HepG2 (cell line): Measurements from ENCODE around the gene RNF11. TPM values are rescaled to one million over a fixed set of nuclear protein-coding genes. Genes with fewer than 3 reads are reported as not detected.

ENCODE experiments used
- ATAC-seq: fragments of 200-7000 bp; cut with Tn5 transposase; 3 replicates; pipeline ENCODE4 v1.9.1; 2020; ENCODE audit warnings: mild to moderate bottlenecking, moderate library complexity
- BruUV-seq: library from RNA; stranded (reverse); fragments of 400-500 nt; replicated peaks from 2 replicates; lab custom pipeline; 2021; lab: Mats Ljungman, UMichigan
- CTCF ChIA-PET: fragments of 300-600 bp; formaldehyde crosslinking; extraction: SDS; loops from one replicate; lab custom pipeline; 2021; ENCODE audit warnings: low total read pairs, inconsistent platforms, low intra/inter-chr PET ratio; lab: Yijun Ruan, JAX
- POLR2A ChIA-PET: fragments of 350-600 bp; sonication (Branson Sonifier 250); formaldehyde crosslinking; loops from one replicate; lab custom pipeline; 2020; ENCODE audit warnings: antibody characterized with exemption, inconsistent platforms; lab: Yijun Ruan, JAX
- DNase-seq: peaks from one replicate; pipeline ENCODE4 v3.0.0-alpha.2; 2015; ENCODE audit warnings: low spot score
- FAIRE-seq: peaks from 3 replicates; lab custom pipeline; 2011; peaks lifted over from hg19 to GRCh38; lab: Jason Lieb, UNC
- H2AFZ ChIP-seq: one replicate; pipeline ENCODE4 v1.6.1; 2011; ENCODE audit warnings: low read length, inconsistent platforms
- H3K27ac ChIP-seq: fragments of 300-600 bp; 3 replicates; pipeline ENCODE4 v1.8.0; 2011; ENCODE audit warnings: mixed run types, mild to moderate bottlenecking, mixed read lengths, low read length, inconsistent platforms; ENCODE audit not compliant: insufficient read depth; ENCODE audit errors: extremely low read length
- H3K27me3 ChIP-seq, 2 experiments: fragments of 200-600 bp in 1 of 2; 2 replicates in 1 of 2; 3 replicates in 1 of 2; pipeline versions ENCODE4 v1.6.0 to v1.8.0; 2011; ENCODE audit warnings: low read length in 2 of 2, mild to moderate bottlenecking in 2 of 2, moderate library complexity in 2 of 2, inconsistent platforms in 1 of 2; ENCODE audit not compliant: insufficient read depth in 2 of 2, control insufficient read depth in 1 of 2
- H3K36me3 ChIP-seq, 2 experiments: fragments of 200-600 bp in 1 of 2; replicated peaks in 1 of 2; 2 replicates in 1 of 2; 3 replicates in 1 of 2; pipeline versions ENCODE4 v1.5.1 to v1.8.0; 2011; ENCODE audit warnings: low read length in 2 of 2, inconsistent platforms in 1 of 2; ENCODE audit not compliant: insufficient read depth in 2 of 2, control insufficient read depth in 1 of 2
- H3K4me1 ChIP-seq: 2 replicates; pipeline ENCODE4 v1.5.1; 2012; ENCODE audit warnings: low read length, inconsistent platforms; ENCODE audit not compliant: insufficient read depth
- H3K4me2 ChIP-seq: 2 replicates; pipeline ENCODE4 v1.6.0; 2011; ENCODE audit warnings: low read depth, low read length, inconsistent platforms
- H3K4me3 ChIP-seq, 3 experiments: fragments of 200-600 bp in 1 of 3; sonication (generic), shearing (Covaris generic) in 1 of 3; replicated peaks in 1 of 3; 2 replicates each; pipeline ENCODE4 v1.5.1; 2011 to 2016; ENCODE audit warnings: low read length in 3 of 3, inconsistent platforms in 2 of 3, low read depth in 2 of 3, mild to moderate bottlenecking in 2 of 3, control low read depth in 1 of 3, mixed read lengths in 1 of 3; ENCODE audit not compliant: insufficient read depth in 1 of 3
- H3K79me2 ChIP-seq: one replicate; pipeline ENCODE4 v1.6.1; 2011; ENCODE audit warnings: low read length, inconsistent platforms; ENCODE audit not compliant: insufficient read depth
- H3K9ac ChIP-seq: 2 replicates; pipeline ENCODE4 v1.6.0; 2011; ENCODE audit warnings: mild to moderate bottlenecking, low read depth, low read length, inconsistent platforms; ENCODE audit not compliant: insufficient read depth
- H3K9me3 ChIP-seq: 2 replicates; pipeline ENCODE4 v1.5.1; 2012; ENCODE audit warnings: mild to moderate bottlenecking, low read length
- H4K20me1 ChIP-seq: 2 replicates; pipeline ENCODE4 v1.6.0; 2011; ENCODE audit warnings: inconsistent platforms, mild to moderate bottlenecking, low read length, moderate library complexity; ENCODE audit not compliant: insufficient read depth
- BHLHE40 ChIP-seq: IDR thresholded peaks from 2 replicates; pipeline ENCODE4 v1.6.1; 2011; ENCODE audit warnings: low read length, improper control_type of control experiment
- GZF1 ChIP-seq: sonication (generic); formaldehyde crosslinking; IDR thresholded peaks from 2 replicates; pipeline ENCODE4 v1.5.1; 2020; ENCODE audit warnings: mild to moderate bottlenecking, missing genetic modification reagents
- IRF2 ChIP-seq: IDR thresholded peaks from 2 replicates; pipeline ENCODE4 v1.6.1; 2018; ENCODE audit warnings: missing genetic modification reagents, missing compliant biosample characterization
- MIER3 ChIP-seq: IDR thresholded peaks from 2 replicates; pipeline ENCODE4 v1.6.1; 2016; ENCODE audit warnings: missing compliant biosample characterization, borderline replicate concordance
- PITX1 ChIP-seq: sonication (generic); formaldehyde crosslinking; IDR thresholded peaks from 2 replicates; pipeline ENCODE4 v1.5.1; 2020; ENCODE audit warnings: mild to moderate bottlenecking, missing genetic modification reagents
- SNAI1 ChIP-seq: sonication (generic); formaldehyde crosslinking; IDR thresholded peaks from 2 replicates; pipeline ENCODE4 v1.5.0; 2020; ENCODE audit warnings: mild to moderate bottlenecking, missing genetic modification reagents, borderline replicate concordance
- SP140L ChIP-seq: sonication (generic); formaldehyde crosslinking; IDR thresholded peaks from 2 replicates; pipeline ENCODE4 v1.4.0; 2020; ENCODE audit warnings: missing genetic modification reagents, borderline replicate concordance
- TGIF2 ChIP-seq: IDR thresholded peaks from 2 replicates; pipeline ENCODE4 v1.6.1; 2016; ENCODE audit warnings: control low read depth, missing compliant biosample characterization
- ZBTB39 ChIP-seq: sonication (generic); formaldehyde crosslinking; IDR thresholded peaks from 2 replicates; pipeline ENCODE4 v1.5.0; 2020; ENCODE audit warnings: missing genetic modification reagents
- ZBTB43 ChIP-seq: sonication (generic); formaldehyde crosslinking; conservative IDR thresholded peaks from 2 replicates; pipeline ENCODE4 v1.4.0; 2020; ENCODE audit warnings: missing genetic modification reagents
- ZFP36L2 ChIP-seq: sonication (generic); formaldehyde crosslinking; IDR thresholded peaks from 2 replicates; pipeline ENCODE4 v1.4.0; 2020; ENCODE audit warnings: missing genetic modification reagents
- ZNF276 ChIP-seq: sonication (generic); formaldehyde crosslinking; IDR thresholded peaks from 2 replicates; pipeline ENCODE4 v1.4.0; 2020; ENCODE audit warnings: mild to moderate bottlenecking, low read depth, missing genetic modification reagents
- WGBS: methylation state at CpG from one replicate; pipeline ENCODE4 v1.1.6; 2017; ENCODE audit warnings: low lambda C conversion rate; 5-methylcytosine and 5-hydroxymethylcytosine counted together
- in situ Hi-C: cut with HindIII; loops from 2 replicates; pipeline ENCODE4 v1.10.0; 2017; ENCODE audit warnings: low pct_unique_long_range_greater_than_20kb; ENCODE audit not compliant: extremely low pct_ligation_motif_present
- intact Hi-C: fragments of 100-400 bp; cut with micrococcal nuclease; formaldehyde crosslinking; loops from one replicate; pipeline ENCODE4 v1.10.0; 2022; ENCODE audit not compliant: unreplicated experiment
- polyA plus RNA-seq, 8 experiments: library from polyadenylated mRNA; depleted of rRNA in 3 of 8; stranded (reverse) in 7 of 8; unstranded in 1 of 8; fragments of >200 nt; fragmentation: Illumina TruSeq in 4 of 8; extraction: Trizol in 4 of 8; gene quantifications; 2 replicates each; pipeline versions ENCODE4 v1.2.1 to v1.2.3, GENCODE V29; 2011 to 2016; ENCODE audit warnings: low read depth in 4 of 8, missing spikeins in 1 of 8, mixed read lengths in 1 of 8; ENCODE audit not compliant: insufficient read depth in 1 of 8
- total RNA-seq, 5 experiments: library from RNA; depleted of rRNA; stranded (reverse); fragments of >200 nt; fragmentation: Illumina TruSeq; extraction: Trizol; gene quantifications; 2 replicates each; pipeline ENCODE4 v1.2.3, GENCODE V29; 2016; ENCODE audit warnings: low read depth in 1 of 5

RNF11 gene
- total and polyA plus RNA-seq, 2 of the 13 experiments (the other 11 are each of a cell fraction or from before 2014, with no cell fraction given): 41.2 to 48.8 TPM

- TF ChIP-seq TGIF2 (CRISPR knock-in tag): no peak
- TF ChIP-seq SP140L (CRISPR knock-in tag): no peak
- TF ChIP-seq IRF2 (CRISPR knock-in tag): no peak
- TF ChIP-seq MIER3 (CRISPR knock-in tag): no peak
- no peak for TF ChIP-seq PITX1 (CRISPR knock-in tag)
- no peak for TF ChIP-seq ZNF276 (CRISPR knock-in tag)
- TF ChIP-seq ZFP36L2 (CRISPR knock-in tag): no peak
- TF ChIP-seq SNAI1 (CRISPR knock-in tag): no peak
Measured at GRCh38 chr1:51281807-51282206, 45.7 kb downstream of the RNF11 start (continued).

DNA sequence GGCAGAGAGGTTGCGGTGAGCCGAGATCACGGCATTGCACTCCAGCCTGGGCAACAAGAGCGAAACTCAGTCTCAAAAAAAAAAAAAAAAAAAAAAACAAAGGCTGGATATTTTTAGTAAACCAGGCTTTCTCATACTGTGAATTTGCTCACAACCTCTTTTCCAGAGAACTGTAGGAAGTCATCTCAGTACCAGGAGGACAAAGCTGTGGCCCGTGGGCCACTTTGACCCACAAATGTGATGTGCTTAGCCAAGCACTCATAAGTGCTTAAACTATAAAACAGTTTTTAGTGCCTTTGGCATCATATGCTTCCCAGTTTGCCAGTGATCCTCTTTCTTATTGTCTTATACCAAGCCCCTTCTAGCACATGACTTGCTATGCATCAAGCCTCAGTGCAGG lies 46.5 kb downstream of the RNF11 start:
- in situ Hi-C loops: no loop called here

More for the DNA sequence above, 46.5 kb downstream of the RNF11 start:
- H3K9ac ChIP-seq: no peak overlapping the region
- H3K4me3 ChIP-seq: no peak overlapping the region
- no peaks in the 10 kb centered on the region for H3K36me3 ChIP-seq
- no peak overlapping the region for H2AFZ ChIP-seq
- H3K4me2 ChIP-seq: no peak overlapping the region
- FAIRE-seq (no peak), ATAC-seq (no peak)
- peaks cover 32% of the 10 kb centered on the region for H3K4me1 ChIP-seq
- no peak overlapping the region for H3K27ac ChIP-seq
- 94% methylated on average over 5 of the region's 5 CpGs for WGBS
- H3K79me2 ChIP-seq: no peaks in the 10 kb centered on the region
- no TSS peak for BruUV-seq
- CTCF ChIA-PET: no interaction called here
- intact Hi-C loops: no loop called here
- POLR2A ChIA-PET: no interaction called here
- no peaks in the 10 kb centered on the region for H4K20me1 ChIP-seq
- no peaks in the 10 kb centered on the region for H3K9me3 ChIP-seq
- H3K27me3 ChIP-seq: no peaks in the 10 kb centered on the region
- TF ChIP-seq ZBTB39 (CRISPR knock-in tag) (no peak), BHLHE40 (no peak), GZF1 (no peak), ZBTB43 (CRISPR knock-in tag) (no peak)
- TF ChIP-seq, all 625 proteins: peak for 0
- DNase-seq: no peak
